ENCODE data around the gene SLC44A3. TPM values are rescaled to one million over a fixed set of nuclear protein-coding genes. Genes with fewer than 3 reads are reported as not detected.

The SLC44A3 gene
- total RNA-seq, 1 experiment from 2014 or later: 32.0 TPM

DNA sequence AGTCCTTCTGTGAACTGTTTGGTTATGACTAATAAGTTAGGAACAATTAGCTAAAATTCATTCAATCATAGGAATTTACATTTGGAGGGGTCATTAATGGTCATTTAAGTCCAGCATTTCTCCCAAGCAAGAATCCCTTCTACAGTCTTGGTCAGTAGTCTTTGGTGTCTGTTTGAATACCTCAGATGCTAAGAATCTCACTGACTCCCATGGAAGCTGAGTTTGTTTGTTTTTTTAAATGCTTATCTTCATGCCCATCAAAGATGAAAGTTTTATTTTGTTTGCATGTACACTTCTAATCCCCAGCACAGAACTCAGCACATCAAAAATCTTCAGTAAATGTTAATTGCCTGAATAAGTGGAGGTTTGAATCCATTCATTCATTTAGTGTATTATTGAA is 41.3 kb upstream of the SLC44A3 start:
- no TSS peak for BruUV-seq (replicated peaks)
- H3K27me3 Mint-ChIP-seq (ENCODE audit: unreplicated experiment): no peaks in the 10 kb centered on the region
- H3K36me3 Mint-ChIP-seq (ENCODE audit: insufficient read depth, unreplicated experiment): peaks cover 3% of the 10 kb centered on the region
- intact Hi-C loops (cut with micrococcal nuclease; ENCODE audit: unreplicated experiment): no loop called here
- TF ChIP-seq, protein P1, sequence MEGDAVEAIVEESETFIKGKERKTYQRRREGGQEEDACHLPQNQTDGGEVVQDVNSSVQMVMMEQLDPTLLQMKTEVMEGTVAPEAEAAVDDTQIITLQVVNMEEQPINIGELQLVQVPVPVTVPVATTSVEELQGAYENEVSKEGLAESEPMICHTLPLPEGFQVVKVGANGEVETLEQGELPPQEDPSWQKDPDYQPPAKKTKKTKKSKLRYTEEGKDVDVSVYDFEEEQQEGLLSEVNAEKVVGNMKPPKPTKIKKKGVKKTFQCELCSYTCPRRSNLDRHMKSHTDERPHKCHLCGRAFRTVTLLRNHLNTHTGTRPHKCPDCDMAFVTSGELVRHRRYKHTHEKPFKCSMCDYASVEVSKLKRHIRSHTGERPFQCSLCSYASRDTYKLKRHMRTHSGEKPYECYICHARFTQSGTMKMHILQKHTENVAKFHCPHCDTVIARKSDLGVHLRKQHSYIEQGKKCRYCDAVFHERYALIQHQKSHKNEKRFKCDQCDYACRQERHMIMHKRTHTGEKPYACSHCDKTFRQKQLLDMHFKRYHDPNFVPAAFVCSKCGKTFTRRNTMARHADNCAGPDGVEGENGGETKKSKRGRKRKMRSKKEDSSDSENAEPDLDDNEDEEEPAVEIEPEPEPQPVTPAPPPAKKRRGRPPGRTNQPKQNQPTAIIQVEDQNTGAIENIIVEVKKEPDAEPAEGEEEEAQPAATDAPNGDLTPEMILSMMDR (IDR thresholded peaks at IDR 0.05; ENCODE audit: unreplicated experiment): no peak
- H3K4me3 Mint-ChIP-seq (ENCODE audit: low read depth, unreplicated experiment): no peak overlapping the region
- no peak overlapping the region for H3K27ac Mint-ChIP-seq (ENCODE audit: unreplicated experiment)
- peaks cover 46% of the 10 kb centered on the region for H3K4me1 Mint-ChIP-seq (ENCODE audit: low read depth, unreplicated experiment)
- CTCF ChIA-PET: no interaction called here
- no peak for DNase-seq
- peaks cover 3% of the 10 kb centered on the region for H3K9me3 Mint-ChIP-seq (ENCODE audit: low read depth, unreplicated experiment)

DNA sequence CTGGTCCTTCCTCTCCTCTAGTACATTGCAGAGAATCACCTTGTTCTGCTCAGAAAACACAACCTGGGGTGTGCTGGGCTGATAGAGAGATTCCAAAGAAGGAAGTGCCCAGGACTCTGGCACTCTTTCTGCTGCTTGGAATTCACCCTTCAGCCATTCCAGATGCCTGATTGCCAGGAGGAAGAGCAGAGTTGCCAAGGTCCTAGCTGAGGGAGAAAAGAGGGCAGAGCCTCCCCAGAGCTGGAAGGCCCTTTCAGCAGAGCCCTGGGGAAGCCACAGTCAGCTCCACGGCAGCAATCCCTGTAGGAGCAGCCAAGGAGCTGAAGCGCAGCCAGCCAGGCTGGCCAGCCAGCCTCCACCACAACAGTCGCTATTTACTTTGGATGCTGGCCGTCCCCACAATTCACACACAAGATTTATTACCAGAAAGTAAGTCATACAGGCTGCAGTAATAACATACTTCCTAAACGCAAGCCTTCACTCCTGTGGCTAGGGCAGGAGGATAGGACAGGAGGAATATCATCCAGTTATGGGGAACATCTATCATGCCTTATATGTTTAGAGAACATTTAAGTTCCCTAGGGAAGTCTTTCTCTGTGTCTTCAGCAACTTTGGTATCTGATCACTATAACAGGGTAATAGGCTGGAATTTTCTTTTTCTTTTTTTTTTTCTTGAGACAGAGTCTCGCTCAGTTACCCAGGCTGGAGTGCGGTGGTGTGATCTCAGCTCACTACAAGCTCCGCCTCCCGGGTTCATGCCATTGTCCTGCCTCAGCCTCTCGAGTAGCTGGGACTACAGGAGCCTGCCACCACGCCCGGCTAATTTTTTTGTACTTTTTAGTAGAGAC is 36.6 kb upstream of the SLC44A3 start:
- TF ChIP-seq, protein P1 (IDR thresholded peaks at IDR 0.05; ENCODE audit: unreplicated experiment): no peak
- Mint-ChIP-seq H3K4me1 (ENCODE audit: low read depth, unreplicated experiment) (peaks cover 25% of the 10 kb centered on the region), H3K27me3 (ENCODE audit: unreplicated experiment) (no peaks in the 10 kb centered on the region), H3K9me3 (ENCODE audit: low read depth, unreplicated experiment) (no peaks in the 10 kb centered on the region), H3K36me3 (ENCODE audit: insufficient read depth, unreplicated experiment) (no peaks in the 10 kb centered on the region), H3K4me3 (ENCODE audit: low read depth, unreplicated experiment) (no peak overlapping the region), H3K27ac (ENCODE audit: unreplicated experiment) (no peak overlapping the region)
- BruUV-seq (replicated peaks): no TSS peak
- CTCF ChIA-PET: interaction anchor here (1.0 kb wide), 1 partner anchor 17 kb away, joined by 3 read pairs; no protein-coding TSS in a partner anchor
- intact Hi-C loops (cut with micrococcal nuclease; ENCODE audit: unreplicated experiment): no loop called here
- DNase-seq: no peak

DNA sequence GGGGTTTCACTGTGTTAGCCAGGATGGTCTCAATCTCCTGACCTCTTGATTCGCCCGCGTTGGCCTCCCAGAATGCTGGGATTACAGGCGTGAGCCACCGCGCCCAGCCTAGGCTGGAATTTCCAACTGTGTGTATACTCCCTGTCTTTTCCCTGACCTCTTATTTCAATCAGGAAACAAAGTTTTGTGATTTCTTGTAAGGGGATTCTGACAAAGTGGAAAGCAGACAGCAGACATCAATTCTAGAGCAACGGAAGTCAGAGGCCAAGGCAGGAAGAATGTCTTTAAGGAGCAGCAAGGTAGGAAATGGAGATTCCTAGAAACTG is 36.0 kb upstream of the SLC44A3 start:
- TF ChIP-seq, protein P1 (IDR thresholded peaks at IDR 0.05; ENCODE audit: unreplicated experiment): no peak
- intact Hi-C loops (cut with micrococcal nuclease; ENCODE audit: unreplicated experiment): no loop called here
- Mint-ChIP-seq H3K27ac (ENCODE audit: unreplicated experiment) (no peak overlapping the region), H3K9me3 (ENCODE audit: low read depth, unreplicated experiment) (no peaks in the 10 kb centered on the region), H3K4me3 (ENCODE audit: low read depth, unreplicated experiment) (no peak overlapping the region), H3K27me3 (ENCODE audit: unreplicated experiment) (no peaks in the 10 kb centered on the region), H3K4me1 (ENCODE audit: low read depth, unreplicated experiment) (peaks cover 20% of the 10 kb centered on the region), H3K36me3 (ENCODE audit: insufficient read depth, unreplicated experiment) (no peaks in the 10 kb centered on the region)
- CTCF ChIA-PET: no interaction called here
- no peak for DNase-seq
- BruUV-seq (replicated peaks): no TSS peak

DNA sequence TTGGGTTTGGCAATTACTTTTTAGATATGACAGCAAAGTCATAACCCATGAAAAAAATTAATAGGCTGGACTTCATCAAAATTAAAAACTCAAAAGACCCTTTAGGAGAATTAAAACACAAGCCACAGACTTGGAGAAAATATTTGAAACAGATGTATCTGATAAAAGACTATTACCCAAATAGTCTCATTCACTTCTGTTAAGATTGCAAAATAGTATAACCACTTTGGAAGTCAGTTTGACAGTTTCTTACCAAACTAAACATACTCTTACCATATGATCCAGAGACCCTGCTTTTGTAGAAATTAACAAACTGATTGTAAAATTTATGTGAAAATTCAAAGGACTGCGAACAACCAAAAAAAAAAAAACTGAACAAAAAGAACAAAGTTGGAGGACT is 32.5 kb upstream of the SLC44A3 start:
- TF ChIP-seq, protein P1 (IDR thresholded peaks at IDR 0.05; ENCODE audit: unreplicated experiment): no peak
- no peak overlapping the region for H3K4me3 Mint-ChIP-seq (ENCODE audit: low read depth, unreplicated experiment)
- BruUV-seq (replicated peaks): no TSS peak

More for the DNA sequence above, 32.5 kb upstream of the SLC44A3 start:
- no peaks in the 10 kb centered on the region for H3K27me3 Mint-ChIP-seq (ENCODE audit: unreplicated experiment)
- intact Hi-C loops (cut with micrococcal nuclease; ENCODE audit: unreplicated experiment): no loop called here
- CTCF ChIA-PET: no interaction called here
- peaks cover 6% of the 10 kb centered on the region for H3K36me3 Mint-ChIP-seq (ENCODE audit: insufficient read depth, unreplicated experiment)
- DNase-seq: no peak
- no peak overlapping the region for H3K27ac Mint-ChIP-seq (ENCODE audit: unreplicated experiment)
- H3K9me3 Mint-ChIP-seq (ENCODE audit: low read depth, unreplicated experiment): peaks cover 2% of the 10 kb centered on the region
- peaks cover 32% of the 10 kb centered on the region for H3K4me1 Mint-ChIP-seq (ENCODE audit: low read depth, unreplicated experiment)
